Activated naive CD8-positive, alpha-beta T cell treated with anti-CD3 and anti-CD28 coated beads for 36 hours (primary cell): ENCODE data around the gene ZBTB16. TPM values are rescaled to one million over a fixed set of nuclear protein-coding genes. Genes with fewer than 3 reads are reported as not detected.

ENCODE experiments used
- DNase-seq: peaks from one replicate; pipeline ENCODE4 v3.0.0; 2021
- H3K27ac Mint-ChIP-seq: one replicate; pipeline ENCODE4 v1.8.0; 2022; ENCODE audit warnings: mild to moderate bottlenecking, moderate library complexity, mixed read lengths
- H3K27me3 Mint-ChIP-seq: one replicate; pipeline ENCODE4 v1.8.0; 2022; ENCODE audit warnings: mild to moderate bottlenecking, mixed read lengths
- H3K36me3 Mint-ChIP-seq: one replicate; pipeline ENCODE4 v1.8.0; 2021; ENCODE audit warnings: mild to moderate bottlenecking, mixed read lengths
- H3K4me1 Mint-ChIP-seq: one replicate; pipeline ENCODE4 v1.8.0; 2021; ENCODE audit warnings: mixed read lengths
- H3K4me3 Mint-ChIP-seq: one replicate; pipeline ENCODE4 v1.8.0; 2022; ENCODE audit warnings: mild to moderate bottlenecking, moderate library complexity, mixed read lengths
- H3K9me3 Mint-ChIP-seq: one replicate; pipeline ENCODE4 v1.8.0; 2022; ENCODE audit warnings: mixed read lengths
- total RNA-seq, 2 experiments: library from RNA; stranded (reverse); gene quantifications; one replicate each; pipeline ENCODE4 v1.2.3, GENCODE V29; 2021

The ZBTB16 gene
- total RNA-seq, 2 experiments from 2014 or later = 1.7 to 2.1 TPM

DNA sequence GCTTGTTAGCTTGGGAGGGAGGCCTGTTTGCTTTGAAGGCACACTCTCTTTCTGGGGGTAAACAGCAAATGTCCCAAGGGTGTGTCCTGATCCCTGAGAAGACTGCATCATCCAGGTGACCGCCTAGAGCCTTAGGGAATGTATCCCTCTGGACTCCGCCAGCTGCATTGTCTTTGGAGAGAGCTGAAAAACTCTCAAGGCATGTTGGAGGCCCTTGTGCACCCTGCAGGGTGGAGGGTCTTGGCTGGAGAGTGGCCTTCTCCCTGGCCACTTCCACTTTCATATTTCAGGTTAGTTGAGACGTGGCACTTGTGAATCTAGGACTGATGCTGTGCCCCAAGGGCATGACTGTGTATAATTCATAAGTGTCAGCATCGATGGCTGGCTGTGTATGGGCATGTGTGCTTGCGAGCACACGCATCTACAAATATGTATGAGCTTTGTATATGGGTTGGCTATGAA, 70.6 kb downstream of the ZBTB16 start:
- no peak for DNase-seq
- Mint-ChIP-seq H3K27ac (no peak overlapping the region), H3K4me3 (no peak overlapping the region), H3K27me3 (no peaks in the 10 kb centered on the region), H3K36me3 (no peaks in the 10 kb centered on the region), H3K9me3 (no peaks in the 10 kb centered on the region), H3K4me1 (peaks cover 13% of the 10 kb centered on the region)

DNA sequence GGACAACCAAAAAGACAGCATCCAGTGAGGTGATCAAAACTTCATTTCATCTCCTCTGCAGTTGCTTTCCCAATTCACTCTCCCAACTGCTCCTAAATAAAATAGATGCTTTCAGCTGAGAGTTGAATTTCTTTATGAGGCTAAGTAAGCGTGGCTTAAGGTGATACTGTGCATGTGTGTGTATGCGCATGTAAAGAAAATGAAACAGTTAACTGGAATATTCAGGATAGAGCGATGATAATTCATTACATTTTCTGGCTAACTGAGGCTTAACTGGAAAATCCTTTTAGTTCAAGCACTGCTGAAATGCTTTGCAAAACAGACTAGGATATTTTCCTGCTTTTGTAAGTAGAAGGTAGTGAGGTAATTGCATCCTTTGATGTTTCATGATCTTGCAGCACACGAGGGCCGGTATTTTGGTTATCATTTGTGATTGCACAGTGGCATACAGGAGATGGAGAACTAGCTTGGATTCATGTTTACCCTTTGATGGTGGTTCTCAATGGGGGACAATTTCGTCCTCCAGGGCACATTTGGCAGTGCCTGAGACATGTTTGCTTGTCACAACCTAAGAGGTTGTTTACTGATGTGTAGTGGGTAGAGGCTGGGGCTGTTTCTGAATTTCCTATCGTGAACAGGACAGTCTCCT, 71.2 kb downstream of the ZBTB16 start:
- H3K36me3 Mint-ChIP-seq = no peaks in the 10 kb centered on the region
- H3K27ac Mint-ChIP-seq = no peak overlapping the region
- H3K4me1 Mint-ChIP-seq = peaks cover 19% of the 10 kb centered on the region
- no peak overlapping the region for H3K4me3 Mint-ChIP-seq
- DNase-seq = no peak
- no peaks in the 10 kb centered on the region for H3K9me3 Mint-ChIP-seq
- no peaks in the 10 kb centered on the region for H3K27me3 Mint-ChIP-seq

DNA sequence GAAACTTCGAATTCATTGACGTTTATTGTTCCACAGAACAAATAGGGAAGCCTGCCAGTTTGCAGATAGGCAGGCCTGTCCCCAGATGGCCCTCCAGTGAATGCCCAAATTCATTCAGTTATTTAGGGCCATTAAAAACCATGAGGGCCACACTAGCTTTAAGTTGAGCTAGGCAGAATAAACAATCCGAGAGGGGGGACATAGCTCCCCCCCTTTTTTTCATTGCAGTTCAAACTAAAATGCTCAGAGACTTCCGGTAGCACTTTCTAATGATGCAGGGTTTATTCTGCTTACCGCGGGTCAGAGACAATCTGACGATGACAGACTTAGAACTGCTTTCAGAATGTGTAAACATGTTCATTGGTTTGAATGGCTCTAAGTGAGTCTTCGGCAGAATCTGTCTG, 72.0 kb downstream of the ZBTB16 start:
- Mint-ChIP-seq H3K4me3 (no peak overlapping the region), H3K4me1 (peaks cover 26% of the 10 kb centered on the region), H3K9me3 (no peaks in the 10 kb centered on the region), H3K36me3 (no peaks in the 10 kb centered on the region), H3K27me3 (no peaks in the 10 kb centered on the region), H3K27ac (no peak overlapping the region)
- no peak for DNase-seq

DNA sequence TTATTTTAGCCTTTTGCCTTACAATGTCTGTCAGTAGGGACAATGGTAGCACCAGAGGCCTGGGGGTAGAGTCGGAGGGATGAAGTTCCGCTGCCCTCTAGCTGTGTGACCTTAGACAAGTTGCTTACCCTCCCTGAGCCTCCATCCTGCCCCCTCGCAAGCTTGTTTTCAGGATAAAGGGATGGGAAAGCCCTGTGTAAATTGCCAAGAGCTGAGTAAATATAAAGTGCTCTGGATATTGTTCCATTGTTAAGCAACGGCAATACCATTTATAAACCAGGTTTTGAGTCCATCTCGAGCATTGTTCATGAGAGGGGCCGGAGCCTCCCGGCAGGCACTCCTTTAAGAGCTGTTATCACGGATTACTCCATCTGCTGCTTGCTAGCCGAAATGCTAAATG, 72.9 kb downstream of the ZBTB16 start:
- Mint-ChIP-seq H3K4me3 (no peak overlapping the region), H3K27me3 (no peaks in the 10 kb centered on the region), H3K27ac (no peak overlapping the region), H3K9me3 (no peaks in the 10 kb centered on the region), H3K36me3 (no peaks in the 10 kb centered on the region), H3K4me1 (peaks cover 35% of the 10 kb centered on the region)
- no peak for DNase-seq

DNA sequence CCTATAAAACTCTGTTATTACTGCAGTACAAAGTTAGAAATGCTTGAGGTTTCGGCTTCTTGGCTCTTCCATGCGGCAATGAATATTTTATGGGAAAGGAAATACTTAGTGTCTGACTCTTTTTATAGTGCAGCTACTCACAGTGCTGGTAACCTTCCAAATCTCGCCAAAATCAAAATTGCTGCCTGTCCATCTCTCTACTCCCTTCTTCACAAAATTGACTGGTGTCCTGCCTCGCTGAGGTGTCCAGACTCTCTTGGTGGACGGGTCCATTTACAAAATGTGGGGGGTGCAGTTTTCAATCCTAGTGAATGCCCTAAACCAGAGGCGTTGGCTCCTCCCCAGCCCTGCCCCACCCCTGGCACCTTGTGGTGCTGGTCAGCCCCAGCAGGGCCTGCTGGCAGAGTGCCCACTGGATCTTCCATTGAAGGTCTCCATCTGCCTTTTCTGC, 73.5 kb downstream of the ZBTB16 start:
- peaks cover 38% of the 10 kb centered on the region for H3K4me1 Mint-ChIP-seq
- no peaks in the 10 kb centered on the region for H3K9me3 Mint-ChIP-seq
- H3K4me3 Mint-ChIP-seq = no peak overlapping the region
- no peak for DNase-seq
- no peaks in the 10 kb centered on the region for H3K36me3 Mint-ChIP-seq
- H3K27me3 Mint-ChIP-seq = no peaks in the 10 kb centered on the region
- H3K27ac Mint-ChIP-seq = no peak overlapping the region

DNA sequence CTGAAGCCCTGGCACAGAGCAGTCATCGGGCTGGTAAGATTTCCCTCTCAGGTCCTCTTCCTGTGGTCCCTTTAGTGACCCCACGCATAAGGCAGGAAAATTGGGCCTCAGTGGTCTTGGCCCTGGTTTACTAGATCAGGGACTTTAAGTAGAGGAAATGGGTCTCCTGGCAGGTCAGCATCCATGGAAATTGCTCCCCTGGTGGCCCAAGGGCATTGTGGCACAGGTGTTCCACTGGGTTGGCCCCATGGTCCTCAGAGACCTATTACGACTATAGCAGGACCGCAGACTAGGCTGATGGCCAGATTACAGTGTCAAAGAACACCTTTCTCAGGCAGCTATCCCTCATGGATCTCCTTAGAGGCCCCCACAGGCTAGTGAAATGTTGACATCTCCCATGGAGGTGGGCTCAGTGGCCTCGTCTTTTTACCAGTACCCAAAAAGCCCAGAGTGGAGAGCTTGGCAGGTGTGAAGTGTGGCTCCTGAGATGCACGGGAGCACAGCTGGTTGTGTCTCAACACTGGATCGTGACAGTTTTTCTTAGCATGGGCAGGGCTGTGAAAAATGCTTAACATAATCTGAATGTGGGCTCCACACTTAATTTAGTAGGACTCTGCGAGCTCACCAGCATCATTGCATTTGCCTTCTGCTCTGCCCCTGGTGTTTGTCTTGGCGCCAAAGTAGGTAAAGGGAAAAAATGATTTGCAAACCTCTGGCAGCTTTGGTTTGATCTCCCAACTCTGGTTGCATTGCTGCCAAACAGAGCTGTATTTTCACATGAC, 74.2 kb downstream of the ZBTB16 start:
- Mint-ChIP-seq H3K4me3 (no peak overlapping the region), H3K27ac (no peak overlapping the region), H3K27me3 (no peaks in the 10 kb centered on the region), H3K4me1 (peaks cover 38% of the 10 kb centered on the region), H3K9me3 (no peaks in the 10 kb centered on the region), H3K36me3 (no peaks in the 10 kb centered on the region)
- no peak for DNase-seq

DNA sequence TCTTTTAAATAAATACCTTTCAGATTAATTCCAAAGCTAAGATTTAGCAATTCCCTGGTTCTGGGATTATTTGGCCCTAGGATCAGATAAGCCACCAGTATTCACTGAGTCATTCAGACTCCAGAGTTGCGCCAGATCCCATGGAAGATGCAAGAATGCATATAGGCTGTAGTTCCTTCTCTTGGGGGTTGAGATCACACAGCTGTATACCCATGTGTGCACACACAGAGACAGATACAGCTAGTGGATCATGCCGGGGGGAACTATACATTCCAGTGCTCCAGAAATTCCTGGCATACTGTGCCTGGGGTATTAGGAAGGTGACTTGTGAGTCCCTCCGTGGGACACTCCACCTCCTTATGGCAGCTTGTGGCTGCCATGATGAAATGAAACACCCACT, 75.4 kb downstream of the ZBTB16 start:
- no peak overlapping the region for H3K4me3 Mint-ChIP-seq
- H3K27me3 Mint-ChIP-seq = no peaks in the 10 kb centered on the region
- H3K9me3 Mint-ChIP-seq = no peaks in the 10 kb centered on the region
- no peaks in the 10 kb centered on the region for H3K36me3 Mint-ChIP-seq
- H3K27ac Mint-ChIP-seq = no peak overlapping the region
- peaks cover 37% of the 10 kb centered on the region for H3K4me1 Mint-ChIP-seq
- DNase-seq = no peak

DNA sequence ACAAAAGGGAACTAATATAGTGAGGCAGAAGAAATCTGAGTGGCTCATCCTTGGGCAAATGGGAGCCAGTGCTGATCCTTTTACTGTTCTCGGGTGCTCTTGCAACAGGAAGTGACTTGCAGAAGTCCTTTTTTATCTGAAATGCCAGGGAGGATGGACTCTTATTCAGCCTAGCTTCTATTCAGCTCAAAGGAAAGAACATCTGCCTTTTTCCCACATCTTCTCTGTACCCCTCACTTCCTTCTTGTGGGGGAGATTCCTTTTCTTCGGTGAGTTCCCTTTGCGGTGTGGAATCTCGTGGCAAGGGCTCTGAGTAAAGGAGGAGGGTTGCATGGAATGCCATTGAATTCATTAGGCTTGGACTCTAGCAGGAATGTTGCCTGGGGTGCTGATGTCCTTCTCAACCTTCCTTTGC, 76.2 kb downstream of the ZBTB16 start:
- DNase-seq = no peak
- no peaks in the 10 kb centered on the region for H3K27me3 Mint-ChIP-seq
- H3K4me1 Mint-ChIP-seq = peaks cover 33% of the 10 kb centered on the region
- H3K27ac Mint-ChIP-seq = no peak overlapping the region
- H3K9me3 Mint-ChIP-seq = no peaks in the 10 kb centered on the region
- no peaks in the 10 kb centered on the region for H3K36me3 Mint-ChIP-seq
- H3K4me3 Mint-ChIP-seq = no peak overlapping the region

DNA sequence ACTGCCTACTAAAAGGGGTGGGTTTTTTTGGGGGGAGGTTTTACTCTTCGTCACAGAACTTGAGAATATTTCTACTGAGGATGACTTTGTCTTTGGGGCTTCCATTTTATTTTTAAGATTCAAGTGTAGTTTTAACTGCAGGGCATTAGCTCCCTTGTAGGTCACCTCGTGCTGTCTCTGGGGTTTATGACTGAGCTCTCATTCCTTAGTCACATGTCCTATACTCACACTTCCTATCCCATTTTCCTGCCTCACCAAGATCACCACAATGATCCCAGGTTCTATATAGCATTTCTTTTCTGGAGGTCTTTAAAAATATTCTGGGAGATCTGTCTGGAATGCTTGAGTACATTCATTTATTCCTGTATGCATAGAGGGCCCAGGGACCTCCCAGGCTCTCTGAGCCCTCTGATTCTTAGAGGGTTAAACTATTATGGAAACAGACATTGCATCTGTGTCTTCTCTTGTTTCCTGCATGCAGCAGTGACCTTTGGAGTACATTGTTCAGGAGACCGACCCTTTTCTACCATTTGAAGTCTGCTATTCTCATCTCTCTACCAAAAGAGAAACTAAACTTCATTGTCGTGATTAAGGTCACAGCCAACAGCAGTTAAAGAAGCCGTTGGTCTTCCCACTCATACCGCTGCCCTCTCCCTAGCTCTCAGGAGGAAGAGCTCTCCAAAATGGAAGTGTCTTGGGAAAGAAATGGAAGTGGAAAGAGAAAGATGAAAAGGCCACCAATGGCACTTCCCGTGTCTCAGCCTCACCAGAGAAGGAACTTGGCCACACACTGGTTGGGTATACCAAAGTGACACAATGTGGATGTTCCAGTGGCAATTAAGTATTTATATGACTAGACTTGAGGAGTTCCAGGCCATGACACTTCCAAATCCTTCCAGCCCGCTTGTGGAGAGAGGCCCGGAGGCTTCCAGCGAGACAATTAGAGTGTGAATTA, 77.5 kb downstream of the ZBTB16 start:
- no peaks in the 10 kb centered on the region for H3K27me3 Mint-ChIP-seq
- peaks cover 28% of the 10 kb centered on the region for H3K4me1 Mint-ChIP-seq
- no peaks in the 10 kb centered on the region for H3K36me3 Mint-ChIP-seq
- H3K27ac Mint-ChIP-seq = no peak overlapping the region
- no peak for DNase-seq
- no peak overlapping the region for H3K4me3 Mint-ChIP-seq
- H3K9me3 Mint-ChIP-seq = no peaks in the 10 kb centered on the region

DNA sequence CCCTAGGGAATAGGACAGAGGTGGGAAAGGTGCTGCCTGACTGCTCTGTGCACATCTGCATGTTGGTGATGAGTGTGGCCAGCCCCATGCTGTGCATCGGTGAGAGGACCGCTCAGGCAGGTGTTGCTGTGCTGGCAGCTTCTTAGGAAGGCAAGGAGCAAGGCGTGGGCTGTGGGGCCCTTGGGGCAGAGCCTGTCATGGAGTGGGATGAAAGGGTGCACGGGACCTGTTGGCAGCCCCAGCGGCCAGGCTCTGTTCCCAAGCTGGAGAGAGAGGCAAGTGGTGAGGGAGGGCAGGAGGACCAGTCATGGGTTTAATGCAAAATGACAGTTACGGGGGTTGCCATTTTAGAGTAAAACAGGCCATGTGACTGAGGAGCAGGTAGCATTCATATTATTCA, 78.3 kb downstream of the ZBTB16 start:
- H3K27me3 Mint-ChIP-seq = no peaks in the 10 kb centered on the region
- H3K36me3 Mint-ChIP-seq = no peaks in the 10 kb centered on the region
- H3K4me1 Mint-ChIP-seq = peaks cover 28% of the 10 kb centered on the region
- no peak overlapping the region for H3K27ac Mint-ChIP-seq
- no peak for DNase-seq
- no peaks in the 10 kb centered on the region for H3K9me3 Mint-ChIP-seq
- no peak overlapping the region for H3K4me3 Mint-ChIP-seq

DNA sequence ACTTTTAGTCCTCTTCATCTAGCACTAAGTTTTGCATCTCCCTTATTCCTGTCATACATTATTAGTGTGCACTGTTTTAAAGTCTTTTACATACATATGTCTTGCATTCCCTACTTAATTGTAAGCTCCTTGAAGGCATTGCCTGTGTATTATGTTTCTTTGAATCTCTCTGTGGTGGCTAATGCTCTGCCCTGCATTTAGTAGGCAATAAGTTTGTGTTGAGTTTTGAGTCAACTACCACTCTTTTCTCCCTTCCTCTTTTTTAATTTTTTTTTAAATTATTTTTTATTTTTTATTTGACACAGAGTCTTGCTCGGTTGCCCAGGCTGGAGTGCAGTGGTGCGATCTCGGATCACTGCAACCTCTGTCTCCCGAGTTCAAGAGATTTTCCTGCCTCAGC, 78.9 kb downstream of the ZBTB16 start:
- no peak overlapping the region for H3K27ac Mint-ChIP-seq
- no peaks in the 10 kb centered on the region for H3K9me3 Mint-ChIP-seq
- no peak for DNase-seq
- peaks cover 28% of the 10 kb centered on the region for H3K4me1 Mint-ChIP-seq
- no peaks in the 10 kb centered on the region for H3K27me3 Mint-ChIP-seq
- no peak overlapping the region for H3K4me3 Mint-ChIP-seq
- no peaks in the 10 kb centered on the region for H3K36me3 Mint-ChIP-seq

DNA sequence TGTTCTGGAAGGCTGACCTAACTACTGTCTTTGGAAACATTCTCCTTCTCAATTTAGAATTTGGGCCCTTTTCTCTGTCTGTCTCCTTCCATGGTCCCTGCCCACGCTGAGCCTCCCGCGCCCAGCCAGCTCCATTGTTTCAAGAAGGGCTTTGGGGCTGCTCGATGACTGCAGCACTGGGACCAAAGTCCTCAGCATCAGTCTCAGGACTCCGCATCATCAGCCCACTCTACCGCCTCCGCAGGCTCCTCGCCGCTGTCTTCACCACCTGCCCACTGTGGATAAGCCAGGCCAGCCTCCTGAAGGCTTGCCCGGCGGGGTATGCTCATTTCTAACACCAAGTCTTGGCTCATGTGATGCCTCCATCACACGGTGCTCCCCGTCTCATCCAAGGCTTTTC, 81.3 kb downstream of the ZBTB16 start:
- no peak overlapping the region for H3K27ac Mint-ChIP-seq
- no peaks in the 10 kb centered on the region for H3K36me3 Mint-ChIP-seq
- H3K4me1 Mint-ChIP-seq = peaks cover 21% of the 10 kb centered on the region
- H3K27me3 Mint-ChIP-seq = no peaks in the 10 kb centered on the region
- DNase-seq = no peak
- no peak overlapping the region for H3K4me3 Mint-ChIP-seq
- H3K9me3 Mint-ChIP-seq = no peaks in the 10 kb centered on the region

DNA sequence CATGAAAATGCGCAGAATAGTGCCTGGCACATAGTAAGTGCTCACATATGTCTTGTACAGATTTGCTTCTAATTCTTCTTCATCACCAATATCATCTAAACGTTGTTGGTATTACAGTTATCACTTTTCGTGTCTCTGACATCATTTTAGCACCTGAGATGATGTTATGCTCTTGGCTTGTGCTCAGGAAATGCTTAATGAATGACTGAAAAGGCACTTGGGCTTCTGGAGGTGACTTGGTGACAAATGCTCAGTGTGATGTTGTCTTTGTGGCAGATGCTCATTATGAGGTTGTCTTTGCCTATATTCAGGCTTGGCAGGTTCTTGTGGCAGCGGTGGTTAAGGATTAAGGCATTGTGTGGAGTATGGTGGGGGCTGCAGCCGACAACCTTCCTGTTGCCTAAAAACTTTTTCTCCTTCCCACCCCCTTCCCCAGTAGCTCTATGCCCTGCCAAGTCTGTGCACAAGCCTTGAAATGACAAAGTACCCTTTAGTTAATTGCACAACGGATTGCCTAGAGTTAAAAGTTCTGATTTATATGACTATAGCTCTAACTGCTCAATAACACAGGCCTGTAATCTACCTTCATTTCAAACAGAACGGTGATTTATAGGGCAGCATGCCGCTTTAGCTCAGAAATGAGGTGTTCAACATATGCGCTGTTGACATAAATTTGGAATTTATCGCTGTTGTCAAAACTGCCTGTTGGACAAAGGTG, 82.5 kb downstream of the ZBTB16 start:
- Mint-ChIP-seq H3K27me3 (no peaks in the 10 kb centered on the region), H3K27ac (no peak overlapping the region), H3K4me3 (no peak overlapping the region), H3K9me3 (no peaks in the 10 kb centered on the region), H3K36me3 (no peaks in the 10 kb centered on the region), H3K4me1 (peaks cover 9% of the 10 kb centered on the region)
- no peak for DNase-seq

DNA sequence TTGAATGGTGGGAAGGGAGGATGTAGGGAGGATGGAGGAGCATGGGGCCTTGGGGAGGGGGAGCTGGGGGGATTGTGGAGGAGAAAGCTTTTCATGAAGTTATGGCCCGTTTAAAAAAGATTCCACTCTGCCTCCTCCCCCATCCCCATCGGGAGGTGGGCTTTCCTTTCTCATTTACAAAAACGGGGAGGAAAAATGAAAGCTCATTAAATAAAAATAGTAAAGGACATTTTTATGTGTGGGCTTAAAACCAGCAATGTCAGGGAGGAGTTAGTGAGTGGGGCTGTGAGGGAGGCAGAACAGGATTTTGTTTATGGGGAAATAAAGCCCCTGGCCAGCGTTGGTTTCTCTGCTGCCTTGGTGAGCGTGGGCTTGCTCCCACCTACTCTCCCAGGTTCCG, 83.2 kb downstream of the ZBTB16 start:
- H3K4me3 Mint-ChIP-seq = no peak overlapping the region

More for the DNA sequence above, 83.2 kb downstream of the ZBTB16 start:
- Mint-ChIP-seq H3K27ac (no peak overlapping the region), H3K36me3 (no peaks in the 10 kb centered on the region), H3K4me1 (peaks cover 3% of the 10 kb centered on the region), H3K9me3 (no peaks in the 10 kb centered on the region), H3K27me3 (no peaks in the 10 kb centered on the region)
- no peak for DNase-seq
